Measurements from ENCODE around the gene SLC35C1. TPM values are rescaled to one million over a fixed set of nuclear protein-coding genes. Genes with fewer than 3 reads are reported as not detected.

Gene SLC35C1
- total and polyA plus RNA-seq, 9 of the 15 experiments (the other 6 are each of a cell fraction or from before 2014, with no cell fraction given): 0.65 to 13.1 (median 2.4) TPM

- TF ChIP-seq ZNF318 (IDR thresholded peaks at IDR 0.05; ENCODE audit: borderline replicate concordance in 1 of 2, low read depth in 1 of 2) (no peak), CBX8 (IDR thresholded peaks at IDR 0.05; ENCODE audit: borderline replicate concordance, extremely low read depth, low read depth, low read length, poor library complexity, severe bottlenecking) (no peak), FOSL1 (tag; conservative IDR thresholded peaks at IDR 0.05) (no peak), TRIM24 (IDR thresholded peaks at IDR 0.05) (no peak), CBX2 (IDR thresholded peaks at IDR 0.05; ENCODE audit: insufficient read depth, low read length, poor library complexity, severe bottlenecking) (no peak), KDM2B (CRISPR knock-in tag; IDR thresholded peaks at IDR 0.05) (no peak), ZNF3 (CRISPR knock-in tag; IDR thresholded peaks at IDR 0.05) (no peak), SMAD3 (CRISPR knock-in tag; conservative IDR thresholded peaks at IDR 0.05) (no peak), RHOXF2B (CRISPR knock-in tag; conservative IDR thresholded peaks at IDR 0.05) (no peak)
Observed at GRCh38 chr11:45855308-45855707, 50.4 kb downstream of the SLC35C1 start (continued).

All from K562 (cell line).